Upper lobe of right lung (tissue), 1 donor: ENCODE results near the gene CDH23. TPM values are rescaled to one million over a fixed set of nuclear protein-coding genes. Genes with fewer than 3 reads are reported as not detected.

ENCODE experiments used
- ATAC-seq: fragments of 200-7000 bp; cut with Tn5 transposase; one replicate; pipeline ENCODE4 v1.9.1; 2020; ENCODE audit warnings: mild to moderate bottlenecking, moderate library complexity
- DNase-seq: peaks from one replicate; pipeline ENCODE4 v3.0.0-alpha.2; 2020
- H3K27ac ChIP-seq: fragments of 200-600 bp; one replicate; pipeline ENCODE4 v1.8.0; 2022
- H3K27me3 ChIP-seq: fragments of 200-600 bp; one replicate; pipeline ENCODE4 v1.8.0; 2022; ENCODE audit warnings: mild to moderate bottlenecking
- H3K36me3 ChIP-seq: fragments of 200-600 bp; one replicate; pipeline ENCODE4 v1.8.0; 2022
- H3K4me1 ChIP-seq: fragments of 200-600 bp; one replicate; pipeline ENCODE4 v1.8.0; 2022
- H3K4me3 ChIP-seq: fragments of 200-600 bp; one replicate; pipeline ENCODE4 v1.8.0; 2022; ENCODE audit warnings: mild to moderate bottlenecking
- H3K9me3 ChIP-seq: fragments of 200-600 bp; one replicate; pipeline ENCODE4 v1.8.0; 2022
- intact Hi-C: fragments of 100-400 bp; cut with DNase I; formaldehyde crosslinking; loops from one replicate; pipeline ENCODE4 v1.11.0; 2022
- total RNA-seq: library from RNA; stranded (reverse); fragmentation: NEBNext Ultra II Directional; extraction: Animal tissue kit (Norgen Biotek cat#: 25700); gene quantifications from one replicate; pipeline ENCODE4 v1.2.1, GENCODE V29; 2021
- TF ChIP-seq, protein P1 (sequence below): fragments of 200-600 bp; IDR thresholded peaks from one replicate; pipeline ENCODE4 v1.8.0; 2022; ENCODE audit warnings: antibody characterized with exemption
- donor health status: DM: no; HTN: yes; CAD: no; lungs with severe emphysema.

Gene CDH23
- total RNA-seq, 1 donor from 2014 or later = 10.9 TPM

DNA sequence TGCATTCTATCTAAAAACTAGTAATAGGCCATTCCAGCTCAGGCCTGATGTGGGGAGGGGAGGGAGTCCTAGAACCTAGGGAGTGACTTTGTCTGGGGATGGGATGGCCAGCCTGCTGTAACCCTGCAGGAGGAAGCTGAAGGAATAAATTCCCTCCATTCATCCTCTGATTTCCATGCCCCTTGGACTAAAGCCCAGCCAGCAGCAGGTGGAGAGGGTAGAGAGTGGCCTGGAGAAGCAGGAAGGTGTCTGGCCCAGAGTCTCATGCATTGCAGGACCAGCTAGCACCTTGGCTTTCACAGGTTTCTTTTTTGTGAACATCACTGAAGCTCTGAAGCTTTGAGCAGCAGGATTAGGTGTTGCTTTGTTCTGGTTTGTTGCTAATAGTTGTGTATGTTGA, 32.8 kb upstream of the CDH23 start:
- H3K9me3 ChIP-seq = no peaks in the 10 kb centered on the region
- ATAC-seq = no peak
- peak overlapping the region; percentile 17 for H3K27ac ChIP-seq
- no peak for DNase-seq
- H3K27me3 ChIP-seq = no peaks in the 10 kb centered on the region
- no peaks in the 10 kb centered on the region for H3K4me1 ChIP-seq
- H3K36me3 ChIP-seq = peaks cover 7% of the 10 kb centered on the region
- intact Hi-C loops = no loop called here
- TF ChIP-seq, protein P1, sequence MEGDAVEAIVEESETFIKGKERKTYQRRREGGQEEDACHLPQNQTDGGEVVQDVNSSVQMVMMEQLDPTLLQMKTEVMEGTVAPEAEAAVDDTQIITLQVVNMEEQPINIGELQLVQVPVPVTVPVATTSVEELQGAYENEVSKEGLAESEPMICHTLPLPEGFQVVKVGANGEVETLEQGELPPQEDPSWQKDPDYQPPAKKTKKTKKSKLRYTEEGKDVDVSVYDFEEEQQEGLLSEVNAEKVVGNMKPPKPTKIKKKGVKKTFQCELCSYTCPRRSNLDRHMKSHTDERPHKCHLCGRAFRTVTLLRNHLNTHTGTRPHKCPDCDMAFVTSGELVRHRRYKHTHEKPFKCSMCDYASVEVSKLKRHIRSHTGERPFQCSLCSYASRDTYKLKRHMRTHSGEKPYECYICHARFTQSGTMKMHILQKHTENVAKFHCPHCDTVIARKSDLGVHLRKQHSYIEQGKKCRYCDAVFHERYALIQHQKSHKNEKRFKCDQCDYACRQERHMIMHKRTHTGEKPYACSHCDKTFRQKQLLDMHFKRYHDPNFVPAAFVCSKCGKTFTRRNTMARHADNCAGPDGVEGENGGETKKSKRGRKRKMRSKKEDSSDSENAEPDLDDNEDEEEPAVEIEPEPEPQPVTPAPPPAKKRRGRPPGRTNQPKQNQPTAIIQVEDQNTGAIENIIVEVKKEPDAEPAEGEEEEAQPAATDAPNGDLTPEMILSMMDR = no peak
- H3K4me3 ChIP-seq = no peak overlapping the region

- Histone ChIP-seq H3K27me3 (no peaks in the 10 kb centered on the region), H3K9me3 (no peaks in the 10 kb centered on the region), H3K36me3 (peaks cover 7% of the 10 kb centered on the region), H3K4me1 (no peaks in the 10 kb centered on the region), H3K27ac (no peak overlapping the region), H3K4me3 (no peak overlapping the region)
- TF ChIP-seq, protein P1 = no peak
- ATAC-seq (no peak), DNase-seq (no peak)
- intact Hi-C loops = no loop called here
Observed at GRCh38 chr10:71365366-71365765, 31.4 kb upstream of the CDH23 start.

- intact Hi-C loops = no loop called here
- no peaks in the 10 kb centered on the region for H3K27me3 ChIP-seq
- DNase-seq (no peak), ATAC-seq (peak; percentile 43)
- no peak overlapping the region for H3K27ac ChIP-seq
- no peak overlapping the region for H3K4me3 ChIP-seq
- H3K36me3 ChIP-seq = peaks cover 7% of the 10 kb centered on the region
- H3K4me1 ChIP-seq = no peaks in the 10 kb centered on the region
- H3K9me3 ChIP-seq = no peaks in the 10 kb centered on the region
- TF ChIP-seq, protein P1 = no peak
Observed at GRCh38 chr10:71366690-71367089, 30.0 kb upstream of the CDH23 start.

DNA sequence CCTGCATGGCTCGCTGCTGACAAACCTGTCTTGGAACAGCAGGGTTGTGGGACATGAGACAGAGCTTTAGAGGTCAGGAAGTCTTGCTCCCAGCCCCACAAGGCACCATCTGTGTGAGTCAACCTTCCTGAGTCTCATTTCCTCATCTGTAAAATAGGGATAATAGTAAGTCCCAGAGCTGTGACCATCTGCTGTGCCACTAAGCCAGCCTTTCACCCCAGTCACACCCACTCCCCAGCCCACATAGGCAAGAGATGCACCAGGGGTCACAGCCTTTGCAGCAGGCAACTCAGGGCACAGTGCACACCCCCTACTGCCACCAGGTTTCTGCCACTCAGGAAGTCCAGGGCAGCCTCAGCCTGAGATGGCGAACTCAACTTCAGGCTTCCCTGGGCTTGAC, 29.4 kb upstream of the CDH23 start:
- intact Hi-C loops = no loop called here
- no peaks in the 10 kb centered on the region for H3K27me3 ChIP-seq
- DNase-seq (peak; percentile 77), ATAC-seq (peak; percentile 76)
- no peak overlapping the region for H3K4me3 ChIP-seq
- TF ChIP-seq, protein P1 = no peak
- H3K4me1 ChIP-seq = no peaks in the 10 kb centered on the region
- H3K27ac ChIP-seq = no peak overlapping the region
- H3K9me3 ChIP-seq = no peaks in the 10 kb centered on the region
- H3K36me3 ChIP-seq = peaks cover 4% of the 10 kb centered on the region

DNA sequence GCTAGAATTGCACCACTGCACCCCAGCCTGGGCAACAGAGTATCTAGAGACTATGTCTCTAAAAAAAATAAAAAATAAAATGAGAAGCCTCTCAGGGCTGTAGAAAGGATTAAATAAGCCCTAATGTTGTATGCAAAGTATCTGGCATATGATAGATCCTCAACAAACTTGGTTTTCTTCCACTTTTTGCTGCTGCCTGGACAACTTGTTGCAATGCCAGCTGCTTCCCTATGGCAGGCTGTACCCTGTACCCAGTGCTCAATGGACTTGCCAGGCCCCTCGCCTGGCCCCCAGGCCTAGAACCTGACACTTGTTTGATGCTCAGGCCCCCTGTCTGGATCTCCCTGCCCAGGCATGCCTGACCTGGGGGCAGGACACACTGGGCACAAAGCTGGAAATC, 28.5 kb upstream of the CDH23 start:
- H3K4me1 ChIP-seq = peaks cover 3% of the 10 kb centered on the region
- TF ChIP-seq, protein P1 = no peak
- no peaks in the 10 kb centered on the region for H3K36me3 ChIP-seq
- no peak for ATAC-seq
- intact Hi-C loops = no loop called here
- H3K27ac ChIP-seq = no peak overlapping the region
- no peaks in the 10 kb centered on the region for H3K9me3 ChIP-seq
- H3K27me3 ChIP-seq = no peaks in the 10 kb centered on the region
- DNase-seq = no peak
- no peak overlapping the region for H3K4me3 ChIP-seq

- intact Hi-C loops = no loop called here
- H3K4me1 ChIP-seq = peaks cover 6% of the 10 kb centered on the region
Observed at GRCh38 chr10:71368643-71369042, 28.1 kb upstream of the CDH23 start.

More at GRCh38 chr10:71368643-71369042, 28.1 kb upstream of the CDH23 start:
- no peak overlapping the region for H3K27ac ChIP-seq
- no peaks in the 10 kb centered on the region for H3K36me3 ChIP-seq
- H3K27me3 ChIP-seq = no peaks in the 10 kb centered on the region
- H3K4me3 ChIP-seq = no peak overlapping the region
- ATAC-seq (no peak), DNase-seq (no peak)
- TF ChIP-seq, protein P1 = no peak
- H3K9me3 ChIP-seq = no peaks in the 10 kb centered on the region
